ENCODE data around the gene DNAJC18. TPM values are rescaled to one million over a fixed set of nuclear protein-coding genes. Genes with fewer than 3 reads are reported as not detected.

DNAJC18 gene
- total and polyA plus RNA-seq, 2 experiments from 2014 or later, result 10.6 to 14.4 TPM

- TF ChIP-seq EZH2phosphoT487 (IDR thresholded peaks at IDR 0.05; ENCODE audit: low read depth, severe bottlenecking, unreplicated experiment) (no peak), EZH2 (IDR thresholded peaks at IDR 0.05; ENCODE audit: borderline replicate concordance) (no peak), CTCF (IDR thresholded peaks at IDR 0.05; ENCODE audit: poor library complexity) (no peak)
- H2AFZ ChIP-seq, result peak overlapping the region; percentile 20
- H3K9me3 ChIP-seq (ENCODE audit: low read depth), result no peaks in the 10 kb centered on the region
- peaks cover 16% of the 10 kb centered on the region for H3K4me1 ChIP-seq (ENCODE audit: insufficient read depth)
- H3K4me3 ChIP-seq, result no peak overlapping the region
- H3K36me3 ChIP-seq (replicated peaks; ENCODE audit: insufficient read depth, low read depth), result no peaks in the 10 kb centered on the region
- H3K27ac ChIP-seq, result peak overlapping the region; percentile 13
- H3K27me3 ChIP-seq, result no peaks in the 10 kb centered on the region
- H3K9me2 ChIP-seq (replicated peaks; ENCODE audit: insufficient read depth), result no peaks in the 10 kb centered on the region
- no peak overlapping the region for H3K4me2 ChIP-seq
- no peaks in the 10 kb centered on the region for H3K79me2 ChIP-seq
- 44% methylated on average over 8 of the region's 8 CpGs for WGBS (ENCODE audit: low lambda C conversion rate, missing lambda C conversion rate)
- no peak for DNase-seq (ENCODE audit: low spot score)
- no peaks in the 10 kb centered on the region for H4K20me1 ChIP-seq (ENCODE audit: insufficient read depth, poor library complexity, severe bottlenecking)
Observed at GRCh38 chr5:139473105-139473504, 33.8 kb upstream of the DNAJC18 start.

GRCh38 chr5:139472386-139473030 is 33.2 kb upstream of the DNAJC18 start:
- DNase-seq (ENCODE audit: low spot score), result no peak
- no peak for TF ChIP-seq EZH2phosphoT487 (IDR thresholded peaks at IDR 0.05; ENCODE audit: low read depth, severe bottlenecking, unreplicated experiment)
- TF ChIP-seq EZH2 (IDR thresholded peaks at IDR 0.05; ENCODE audit: borderline replicate concordance), result no peak
- no peak for TF ChIP-seq CTCF (IDR thresholded peaks at IDR 0.05; ENCODE audit: poor library complexity)
- H3K27ac ChIP-seq, result peak overlapping the region; percentile 13
- H3K36me3 ChIP-seq (replicated peaks; ENCODE audit: insufficient read depth, low read depth), result no peaks in the 10 kb centered on the region
- H3K27me3 ChIP-seq, result no peaks in the 10 kb centered on the region
- peaks cover 16% of the 10 kb centered on the region for H3K4me1 ChIP-seq (ENCODE audit: insufficient read depth)
- H2AFZ ChIP-seq, result peak overlapping the region; percentile 20
- 88% methylated on average over 15 of the region's 15 CpGs for WGBS (ENCODE audit: low lambda C conversion rate, missing lambda C conversion rate)
- H3K79me2 ChIP-seq, result no peaks in the 10 kb centered on the region
- no peak overlapping the region for H3K4me2 ChIP-seq
- no peaks in the 10 kb centered on the region for H4K20me1 ChIP-seq (ENCODE audit: insufficient read depth, poor library complexity, severe bottlenecking)
- H3K9me2 ChIP-seq (replicated peaks; ENCODE audit: insufficient read depth), result no peaks in the 10 kb centered on the region
- no peak overlapping the region for H3K4me3 ChIP-seq
- no peaks in the 10 kb centered on the region for H3K9me3 ChIP-seq (ENCODE audit: low read depth)

- Histone ChIP-seq H3K79me2 (no peaks in the 10 kb centered on the region), H3K27ac (no peak within 1 kb of the TSS)
- 85% methylated on average over 9 of the region's 9 CpGs for WGBS (ENCODE audit: low lambda C conversion rate, missing lambda C conversion rate)
Observed at GRCh38 chr5:139470821-139471300, 31.5 kb upstream of the DNAJC18 start, which contains the start of gene SMIM33. Gene SMIM33, plus strand, starts transcription at chr5:139471004. Its CDS starts 118 bp downstream, at chr5:139471122.

More at GRCh38 chr5:139470821-139471300, 31.5 kb upstream of the DNAJC18 start, which contains the start of gene SMIM33:
- no peaks in the 10 kb centered on the region for H3K36me3 ChIP-seq (replicated peaks; ENCODE audit: insufficient read depth, low read depth)
- no peak within 1 kb of the TSS for H3K4me3 ChIP-seq
- H3K27me3 ChIP-seq, result no peaks in the 10 kb centered on the region
- DNase-seq (ENCODE audit: low spot score), result no peak
- no peaks in the 10 kb centered on the region for H3K9me2 ChIP-seq (replicated peaks; ENCODE audit: insufficient read depth)
- H3K9me3 ChIP-seq (ENCODE audit: low read depth), result no peaks in the 10 kb centered on the region
- no peak within 1 kb of the TSS for H3K4me2 ChIP-seq
- TF ChIP-seq CTCF (IDR thresholded peaks at IDR 0.05; ENCODE audit: poor library complexity), result no peak
- TF ChIP-seq EZH2phosphoT487 (IDR thresholded peaks at IDR 0.05; ENCODE audit: low read depth, severe bottlenecking, unreplicated experiment), result no peak
- no peak for TF ChIP-seq EZH2 (IDR thresholded peaks at IDR 0.05; ENCODE audit: borderline replicate concordance)
- H2AFZ ChIP-seq, result no peak within 1 kb of the TSS
- no peaks in the 10 kb centered on the region for H4K20me1 ChIP-seq (ENCODE audit: insufficient read depth, poor library complexity, severe bottlenecking)
- peaks cover 16% of the 10 kb centered on the region for H3K4me1 ChIP-seq (ENCODE audit: insufficient read depth)

Data from hepatocyte (in vitro differentiated cells).